MG63 (cell line): Measurements from ENCODE around the gene GAS2L1. TPM values are rescaled to one million over a fixed set of nuclear protein-coding genes. Genes with fewer than 3 reads are reported as not detected.
A peak's percentile ranks its signal among the peaks of the same experiment; 100 is the strongest.

ENCODE experiments used
- DNase-seq: peaks from one replicate; pipeline ENCODE4 v3.0.0-alpha.2; 2020
- H3K27me3 ChIP-seq: fragments of 250-450 bp; sonication (Bioruptor Pico); 2 replicates; pipeline ENCODE4 v1.5.1; 2020; ENCODE audit warnings: mild to moderate bottlenecking, moderate library complexity
- H3K36me3 ChIP-seq: fragments of 250-450 bp; sonication (Bioruptor Pico); 2 replicates; pipeline ENCODE4 v1.5.1; 2020; ENCODE audit warnings: mild to moderate bottlenecking, moderate library complexity
- H3K4me3 ChIP-seq: fragments of 250-450 bp; sonication (Bioruptor Pico); 2 replicates; pipeline ENCODE4 v1.5.1; 2020; ENCODE audit warnings: mild to moderate bottlenecking, moderate library complexity
- H3K9me3 ChIP-seq: fragments of 250-450 bp; sonication (Bioruptor Pico); 2 replicates; pipeline ENCODE4 v1.5.1; 2020; ENCODE audit warnings: mild to moderate bottlenecking, moderate library complexity
- total RNA-seq: library from RNA; depleted of rRNA; stranded (reverse); fragments of >200 nt; shearing (Covaris generic); gene quantifications from 2 replicates; pipeline ENCODE4 v1.2.3, GENCODE V29; 2014; ENCODE audit warnings: low replicate concordance

Gene GAS2L1
- total RNA-seq, 1 experiment from 2014 or later, result 15.5 TPM

- no peaks in the 10 kb centered on the region for H3K9me3 ChIP-seq
- no peaks in the 10 kb centered on the region for H3K27me3 ChIP-seq
- H3K36me3 ChIP-seq, result peaks cover 82% of the 10 kb centered on the region
- no peak for DNase-seq
- H3K4me3 ChIP-seq, result peak overlapping the region; percentile 88
These were observed 36.5 kb upstream of the GAS2L1 start for GRCh38 chr22:29269731-29270474.

GRCh38 chr22:29270475-29271271 is 35.8 kb upstream of the GAS2L1 start:
- no peaks in the 10 kb centered on the region for H3K9me3 ChIP-seq
- peaks cover 82% of the 10 kb centered on the region for H3K36me3 ChIP-seq
- DNase-seq, result no peak

GRCh38 chr22:29272624-29273023 is 33.8 kb upstream of the GAS2L1 start:
- Histone ChIP-seq H3K4me3 (no peak overlapping the region), H3K9me3 (no peaks in the 10 kb centered on the region), H3K36me3 (peaks cover 93% of the 10 kb centered on the region), H3K27me3 (no peaks in the 10 kb centered on the region)
- DNase-seq, result no peak

More at GRCh38 chr22:29270475-29271271, 35.8 kb upstream of the GAS2L1 start:
- no peaks in the 10 kb centered on the region for H3K27me3 ChIP-seq
- peak overlapping the region; percentile 88 for H3K4me3 ChIP-seq

GRCh38 chr22:29275167-29275566 is 31.3 kb upstream of the GAS2L1 start:
- Histone ChIP-seq H3K9me3 (no peaks in the 10 kb centered on the region), H3K36me3 (peaks cover 100% of the 10 kb centered on the region), H3K27me3 (no peaks in the 10 kb centered on the region), H3K4me3 (no peak overlapping the region)
- DNase-seq, result no peak

- H3K36me3 ChIP-seq, result peaks cover 97% of the 10 kb centered on the region
- no peak for DNase-seq
- H3K27me3 ChIP-seq, result no peaks in the 10 kb centered on the region
- H3K4me3 ChIP-seq, result no peak overlapping the region
- no peaks in the 10 kb centered on the region for H3K9me3 ChIP-seq
These were observed 30.5 kb upstream of the GAS2L1 start for GRCh38 chr22:29275819-29276565.

GRCh38 chr22:29277927-29278326 is 28.5 kb upstream of the GAS2L1 start:
- no peaks in the 10 kb centered on the region for H3K9me3 ChIP-seq
- peaks cover 97% of the 10 kb centered on the region for H3K36me3 ChIP-seq
- H3K4me3 ChIP-seq, result no peak overlapping the region
- no peak for DNase-seq
- H3K27me3 ChIP-seq, result no peaks in the 10 kb centered on the region

GRCh38 chr22:29284196-29284595 is 22.3 kb upstream of the GAS2L1 start:
- Histone ChIP-seq H3K4me3 (no peak overlapping the region), H3K9me3 (no peaks in the 10 kb centered on the region), H3K27me3 (no peaks in the 10 kb centered on the region), H3K36me3 (peaks cover 91% of the 10 kb centered on the region)
- DNase-seq, result no peak

- H3K27me3 ChIP-seq, result no peaks in the 10 kb centered on the region
- DNase-seq, result no peak
- H3K4me3 ChIP-seq, result no peak overlapping the region
- peaks cover 93% of the 10 kb centered on the region for H3K36me3 ChIP-seq
- H3K9me3 ChIP-seq, result no peaks in the 10 kb centered on the region
These were observed 17.6 kb upstream of the GAS2L1 start for GRCh38 chr22:29288837-29289236.

- Histone ChIP-seq H3K4me3 (no peak overlapping the region), H3K36me3 (peaks cover 93% of the 10 kb centered on the region), H3K27me3 (no peaks in the 10 kb centered on the region), H3K9me3 (no peaks in the 10 kb centered on the region)
- DNase-seq, result no peak
These were observed 16.4 kb upstream of the GAS2L1 start for GRCh38 chr22:29290061-29290460.

- peaks cover 95% of the 10 kb centered on the region for H3K36me3 ChIP-seq
- no peak overlapping the region for H3K4me3 ChIP-seq
- no peak for DNase-seq
- H3K9me3 ChIP-seq, result no peaks in the 10 kb centered on the region
- no peaks in the 10 kb centered on the region for H3K27me3 ChIP-seq
These were observed 15.2 kb upstream of the GAS2L1 start for GRCh38 chr22:29291215-29291614.

- DNase-seq, result no peak
- no peaks in the 10 kb centered on the region for H3K27me3 ChIP-seq
- no peak overlapping the region for H3K4me3 ChIP-seq
- no peaks in the 10 kb centered on the region for H3K9me3 ChIP-seq
- H3K36me3 ChIP-seq, result peaks cover 98% of the 10 kb centered on the region
These were observed 14.1 kb upstream of the GAS2L1 start for GRCh38 chr22:29292379-29292778.

- Histone ChIP-seq H3K27me3 (no peaks in the 10 kb centered on the region), H3K4me3 (no peak overlapping the region), H3K36me3 (peaks cover 77% of the 10 kb centered on the region), H3K9me3 (no peaks in the 10 kb centered on the region)
- no peak for DNase-seq
These were observed 7.8 kb upstream of the GAS2L1 start for GRCh38 chr22:29298641-29299040.

GRCh38 chr22:29299136-29299900 is 7.1 kb upstream of the GAS2L1 start:
- Histone ChIP-seq H3K27me3 (no peaks in the 10 kb centered on the region), H3K36me3 (peaks cover 70% of the 10 kb centered on the region), H3K4me3 (no peak overlapping the region), H3K9me3 (no peaks in the 10 kb centered on the region)
- DNase-seq, result no peak

GRCh38 chr22:29300467-29300806 is 6.0 kb upstream of the GAS2L1 start:
- no peak for DNase-seq
- H3K27me3 ChIP-seq, result no peaks in the 10 kb centered on the region

GRCh38 chr22:29300807-29301601 is 5.4 kb upstream of the GAS2L1 start:
- DNase-seq, result no peak
- H3K9me3 ChIP-seq, result no peaks in the 10 kb centered on the region
- no peaks in the 10 kb centered on the region for H3K27me3 ChIP-seq
- H3K36me3 ChIP-seq, result peaks cover 53% of the 10 kb centered on the region
- H3K4me3 ChIP-seq, result no peak overlapping the region

More at GRCh38 chr22:29300467-29300806, 6.0 kb upstream of the GAS2L1 start:
- Histone ChIP-seq H3K4me3 (no peak overlapping the region), H3K9me3 (no peaks in the 10 kb centered on the region), H3K36me3 (peaks cover 59% of the 10 kb centered on the region)
